ENCODE results near the gene ADAM22.

The ADAM22 gene

DNA sequence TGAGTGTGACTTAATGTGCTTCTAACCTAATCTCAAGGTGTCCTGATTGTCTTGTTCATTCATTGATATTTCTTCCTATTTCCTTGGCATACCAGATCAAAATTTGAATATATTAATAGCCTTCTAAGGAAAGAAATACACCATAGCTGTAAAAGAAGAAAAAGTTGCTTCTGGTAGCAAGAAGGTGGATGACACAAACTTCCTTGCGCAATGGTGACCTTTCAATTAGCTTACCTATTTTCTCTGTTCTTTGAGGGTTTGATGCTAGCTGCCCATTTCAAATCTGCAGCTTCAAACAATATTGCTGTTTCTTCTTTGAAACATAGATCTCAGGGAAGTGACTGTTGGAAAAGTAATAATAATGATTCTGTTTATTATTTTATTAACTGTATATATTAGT is 108.8 kb downstream of the ADAM22 start:
- no peak for DNase-seq

GRCh38 chr7:88044069-88044468 is 110.0 kb downstream of the ADAM22 start:
- no peak for DNase-seq

GRCh38 chr7:88046839-88047573 is 113.0 kb downstream of the ADAM22 start:
- DNase-seq: no peak

GRCh38 chr7:88057655-88058054 is 123.6 kb downstream of the ADAM22 start:
- no peak for DNase-seq

DNA sequence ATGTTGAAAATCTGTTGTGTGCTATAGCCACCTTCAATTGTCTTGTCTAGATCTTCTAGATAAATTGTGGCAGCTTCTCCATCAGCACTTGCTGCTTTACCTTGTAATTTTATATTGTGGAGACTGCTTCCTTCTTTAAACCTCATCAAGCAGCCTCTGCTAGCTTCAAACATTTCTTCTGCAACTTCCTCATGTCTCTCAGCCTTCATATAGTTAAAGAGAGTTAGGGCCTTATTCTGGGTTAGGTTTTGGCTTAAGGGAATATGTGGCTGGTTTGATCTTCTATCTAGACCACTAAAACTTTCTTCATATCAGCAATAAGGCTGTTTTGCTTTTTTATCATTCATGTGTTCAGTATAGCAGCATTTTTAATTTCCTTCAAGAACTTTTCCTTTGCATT is 128.2 kb downstream of the ADAM22 start:
- no peak for DNase-seq

DNA sequence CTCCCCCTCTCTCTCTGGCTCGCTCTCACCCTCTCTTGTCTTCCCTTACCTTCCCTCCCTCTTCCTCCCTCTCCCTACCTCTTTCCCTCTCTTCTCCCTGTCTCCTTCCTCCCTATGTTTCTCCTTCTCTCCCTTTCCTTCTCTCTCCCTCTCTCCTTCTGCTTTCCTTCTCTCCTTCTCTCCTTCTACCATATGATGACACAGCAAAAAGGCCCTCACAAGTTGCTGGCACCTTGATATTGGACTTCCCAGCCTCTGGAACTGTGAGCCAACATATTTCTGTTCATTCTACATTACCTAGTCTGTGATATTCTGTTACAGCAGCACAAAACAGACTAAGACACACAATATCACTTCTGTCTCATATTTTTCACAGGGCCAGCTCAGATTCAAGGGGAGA is 135.0 kb downstream of the ADAM22 start:
- no peak for DNase-seq

DNA sequence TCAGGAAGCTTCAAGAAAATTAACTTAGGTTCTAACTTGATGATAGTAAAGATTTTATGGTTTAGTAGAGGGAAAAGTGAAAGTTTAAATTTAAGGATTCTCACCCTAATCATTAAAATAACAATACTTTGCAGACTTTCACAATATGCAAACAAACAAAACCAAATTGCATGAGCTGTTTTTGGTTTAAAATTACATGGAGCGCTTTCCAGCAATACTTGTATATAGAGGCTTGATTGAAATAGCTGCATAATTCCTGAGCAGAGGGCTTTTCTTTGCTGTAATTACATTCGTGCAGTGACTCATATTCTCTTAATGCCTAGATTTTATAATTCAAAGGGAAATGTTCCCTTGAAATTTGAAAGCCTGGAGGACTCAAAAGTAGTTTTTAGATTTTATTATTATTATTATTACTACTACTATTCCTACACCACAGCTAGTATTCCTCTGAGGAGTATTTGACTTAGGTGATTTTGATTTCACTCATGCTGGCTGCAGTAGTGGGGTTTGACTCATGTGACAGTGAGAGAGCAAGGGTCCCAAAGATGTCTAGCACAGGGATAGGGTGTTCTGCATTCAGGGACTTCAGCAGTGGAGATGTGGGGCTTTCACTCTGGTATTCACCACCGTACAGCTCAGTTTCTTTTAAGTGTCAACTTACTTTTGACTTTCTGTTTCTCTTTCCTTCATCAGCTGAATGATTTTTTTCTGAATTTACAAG is 138.1 kb downstream of the ADAM22 start:
- DNase-seq: no peak

GRCh38 chr7:88072715-88073055 is 138.6 kb downstream of the ADAM22 start:
- no peak for DNase-seq

DNA sequence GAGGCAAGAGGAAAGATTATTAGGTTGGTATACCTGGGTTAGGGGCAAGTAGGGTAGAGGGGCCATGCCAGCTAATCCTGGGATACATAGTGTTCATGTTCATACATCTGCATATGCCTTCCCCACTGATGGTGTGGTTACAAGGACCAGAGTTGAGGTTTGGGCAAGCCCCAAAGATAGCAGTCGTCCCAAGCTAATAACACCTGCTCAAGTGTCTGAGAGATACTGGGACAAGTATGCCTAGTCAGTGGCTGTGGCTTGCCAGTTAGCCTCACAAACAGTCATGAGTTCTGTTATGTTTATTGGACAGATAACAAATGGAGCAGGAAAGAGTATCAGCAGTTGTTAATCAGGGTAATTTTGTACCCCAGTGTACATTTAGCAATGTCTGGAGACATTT is 139.6 kb downstream of the ADAM22 start:
- DNase-seq: no peak

DNA sequence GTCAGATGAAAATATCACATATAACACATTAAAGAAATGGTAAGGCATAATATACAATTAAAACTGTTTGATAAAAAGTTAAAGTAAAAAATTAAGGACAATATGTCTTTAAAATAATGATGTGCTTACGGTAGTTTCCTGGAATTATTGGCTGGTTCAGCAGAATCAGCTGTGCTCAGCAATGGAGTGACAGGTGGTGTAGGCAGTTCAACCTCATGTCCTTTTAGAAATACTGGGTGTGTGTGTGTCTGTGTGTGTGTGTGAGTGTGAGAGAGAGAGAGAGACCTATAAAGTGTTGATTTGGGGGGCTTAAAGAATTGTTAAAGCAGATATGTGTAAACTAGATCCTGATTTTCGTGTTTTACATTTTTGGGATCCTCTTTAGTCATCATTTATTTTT is 141.2 kb downstream of the ADAM22 start:
- DNase-seq: no peak

DNA sequence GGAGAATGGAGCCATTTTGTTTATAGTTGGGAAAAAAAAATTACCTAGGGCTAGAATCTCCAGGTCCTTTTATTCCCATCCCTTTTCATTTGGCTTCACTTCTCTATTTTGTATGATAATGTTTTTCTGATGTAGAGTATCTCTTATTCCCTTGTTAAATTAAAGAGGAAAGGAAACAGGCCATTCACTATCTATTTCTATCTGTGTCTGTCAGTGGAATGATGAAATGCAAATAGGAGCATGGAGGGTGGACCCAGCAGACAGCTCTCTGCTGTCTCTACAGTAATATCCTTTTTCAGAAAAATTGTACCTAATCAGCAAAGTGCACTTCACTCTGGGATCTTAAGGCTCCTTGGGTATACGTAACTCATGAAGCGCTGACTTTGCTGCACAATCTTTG is 149.8 kb downstream of the ADAM22 start:
- no peak for DNase-seq

- no peak for DNase-seq
Observed at GRCh38 chr7:88089561-88089960, 155.5 kb downstream of the ADAM22 start.

GRCh38 chr7:88090240-88090639 is 156.2 kb downstream of the ADAM22 start:
- no peak for DNase-seq

- DNase-seq: no peak
Observed at GRCh38 chr7:88090671-88091070, 156.6 kb downstream of the ADAM22 start.

DNA sequence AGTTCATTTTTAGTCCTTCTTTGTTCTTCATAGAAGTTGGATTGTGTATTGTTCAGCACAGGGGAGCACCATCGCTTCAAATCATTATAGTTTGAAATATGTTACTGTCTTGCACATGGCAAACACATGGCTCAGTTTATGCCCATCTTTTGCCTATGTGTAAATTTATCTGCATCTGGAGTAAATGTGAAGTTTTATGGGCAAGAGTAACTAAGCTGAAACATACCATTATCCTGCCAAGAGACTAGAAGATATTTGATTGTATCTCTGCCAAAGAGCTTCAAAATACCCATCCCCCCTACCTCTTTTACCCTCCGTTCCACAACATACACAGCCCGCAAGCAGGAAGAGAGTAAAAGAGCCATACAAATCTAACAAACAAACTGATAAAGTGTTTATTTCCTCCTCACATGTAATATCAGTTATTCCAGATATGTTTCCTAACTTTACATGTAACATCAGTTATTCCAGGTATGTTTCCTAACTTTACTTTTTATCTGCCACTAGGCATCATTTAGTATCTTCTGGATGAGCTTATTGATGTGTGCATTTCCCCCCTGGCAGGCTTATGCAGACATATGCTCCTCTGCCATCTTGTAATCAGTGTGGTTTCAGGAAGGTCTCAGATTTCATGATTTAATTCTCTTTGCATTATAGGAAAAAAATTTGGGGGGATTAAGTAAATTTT is 158.1 kb downstream of the ADAM22 start:
- DNase-seq: no peak

GRCh38 chr7:88092676-88092999 is 158.6 kb downstream of the ADAM22 start:
- DNase-seq: no peak

GRCh38 chr7:88101769-88102168 is 167.7 kb downstream of the ADAM22 start:
- no peak for DNase-seq

- DNase-seq: no peak
Observed at GRCh38 chr7:88102675-88103074, 168.6 kb downstream of the ADAM22 start.

- no peak for DNase-seq
Observed at GRCh38 chr7:88104732-88105131, 170.7 kb downstream of the ADAM22 start.

DNA sequence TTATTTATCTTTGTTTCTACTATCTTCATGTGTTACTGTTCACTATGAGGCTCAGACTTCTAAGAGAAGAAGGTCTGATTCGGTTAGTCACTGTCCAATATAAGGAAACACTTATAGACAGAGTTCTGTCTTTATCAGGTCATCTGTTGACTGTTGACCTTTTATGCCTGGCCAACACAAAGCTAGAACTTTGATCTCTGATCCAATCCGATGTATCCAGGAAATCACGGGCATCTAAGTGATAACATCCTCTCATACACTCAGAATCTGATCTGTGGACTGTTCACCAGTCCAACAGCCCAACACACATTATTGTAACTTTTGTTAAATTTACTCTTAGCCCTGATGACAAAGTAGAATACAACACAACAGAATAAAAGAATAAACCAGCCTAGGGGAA is 171.2 kb downstream of the ADAM22 start:
- no peak for DNase-seq

GRCh38 chr7:88106434-88106833 is 172.4 kb downstream of the ADAM22 start:
- DNase-seq: no peak

- no peak for DNase-seq
Observed at GRCh38 chr7:88109612-88110011, 175.6 kb downstream of the ADAM22 start.

- DNase-seq: peak; percentile 37
Observed at GRCh38 chr7:88111140-88111743, 177.2 kb downstream of the ADAM22 start.

DNA sequence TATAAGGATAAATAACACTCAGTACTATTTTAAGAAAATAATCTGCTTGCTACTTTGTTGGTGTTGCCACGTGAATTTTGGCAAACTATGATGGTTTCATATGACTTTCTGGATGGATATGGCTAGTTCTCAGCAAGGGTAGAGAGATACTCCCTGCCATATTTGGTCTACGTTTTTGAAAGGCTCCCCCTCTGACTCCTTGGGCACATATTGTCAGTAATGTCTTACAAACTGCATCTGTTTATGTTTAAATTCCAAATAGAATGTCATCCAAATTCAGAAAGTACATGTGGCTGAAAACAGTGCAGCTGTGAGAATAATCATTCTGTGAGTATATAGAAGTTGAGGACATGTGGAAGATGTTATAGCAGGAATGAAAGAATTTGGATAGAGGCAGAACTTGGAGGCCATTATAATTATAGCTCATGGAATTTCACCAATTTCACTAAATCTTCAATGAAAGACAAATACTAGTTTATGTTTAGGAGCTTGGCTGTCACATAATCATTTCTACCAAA is 178.0 kb downstream of the ADAM22 start:
- no peak for DNase-seq
